Caco-2 (cell line): Measurements from ENCODE around the gene TBC1D9B. TPM values are rescaled to one million over a fixed set of nuclear protein-coding genes. Genes with fewer than 3 reads are reported as not detected.
A peak's percentile ranks its signal among the peaks of the same experiment; 100 is the strongest.

Experiments used
- BruUV-seq: library from RNA; stranded (reverse); fragments of 400-500 nt; replicated peaks from 2 replicates; lab custom pipeline; 2021; lab: Mats Ljungman, UMichigan
- CTCF ChIA-PET: fragments of 300-600 bp; sonication (Branson Sonifier 250); formaldehyde crosslinking; loops from one replicate; lab custom pipeline; 2022; ENCODE audit warnings: antibody characterized with exemption; lab: Charles Lee
- POLR2A ChIA-PET: fragments of 300-600 bp; sonication (Branson Sonifier 250); formaldehyde crosslinking; loops from one replicate; lab custom pipeline; 2022; ENCODE audit warnings: antibody characterized with exemption; lab: Charles Lee
- DNase-seq, 2 experiments: peaks; one replicate each; pipeline versions ENCODE4 v3.0.0 to v3.0.0-alpha.2; 2020 to 2022
- H3K27me3 ChIP-seq: replicated peaks from 2 replicates; pipeline ENCODE4 v1.6.0; 2011; ENCODE audit warnings: low read length; ENCODE audit not compliant: control insufficient read depth, insufficient read depth
- H3K36me3 ChIP-seq: 2 replicates; pipeline ENCODE4 v1.5.1; 2011; ENCODE audit warnings: low read length; ENCODE audit not compliant: control insufficient read depth, insufficient read depth
- H3K4me1 ChIP-seq: fragments of 250-450 bp; sonication (Bioruptor Pico); 2 replicates; pipeline ENCODE4 v1.5.1; 2020; ENCODE audit warnings: mild to moderate bottlenecking
- H3K4me3 ChIP-seq: 2 replicates; pipeline ENCODE4 v1.5.1; 2011; ENCODE audit warnings: low read depth, mild to moderate bottlenecking, control low read depth, low read length
- H3K9me3 ChIP-seq: fragments of 250-450 bp; sonication (Bioruptor Pico); 2 replicates; pipeline ENCODE4 v1.5.1; 2020; ENCODE audit warnings: mild to moderate bottlenecking, moderate library complexity
- H3K27ac Mint-ChIP-seq: one replicate; pipeline ENCODE4 v1.8.0; 2022; ENCODE audit warnings: mixed read lengths; ENCODE audit not compliant: unreplicated experiment
- H3K27me3 Mint-ChIP-seq: one replicate; pipeline ENCODE4 v1.8.0; 2022; ENCODE audit warnings: mixed read lengths; ENCODE audit not compliant: insufficient read depth, unreplicated experiment
- H3K36me3 Mint-ChIP-seq: one replicate; pipeline ENCODE4 v1.8.0; 2022; ENCODE audit warnings: mild to moderate bottlenecking, mixed read lengths; ENCODE audit not compliant: insufficient read depth, unreplicated experiment
- H3K4me1 Mint-ChIP-seq: one replicate; pipeline ENCODE4 v1.8.0; 2022; ENCODE audit warnings: low read depth, mixed read lengths; ENCODE audit not compliant: unreplicated experiment
- H3K4me3 Mint-ChIP-seq: one replicate; pipeline ENCODE4 v1.8.0; 2022; ENCODE audit warnings: mild to moderate bottlenecking, moderate library complexity, mixed read lengths; ENCODE audit not compliant: unreplicated experiment
- H3K9me3 Mint-ChIP-seq: one replicate; pipeline ENCODE4 v1.8.0; 2022; ENCODE audit warnings: mixed read lengths; ENCODE audit not compliant: unreplicated experiment
- CTCF ChIP-seq, 2 experiments: fragments of 200-600 bp in 1 of 2; IDR thresholded peaks; 1 replicate in 1 of 2; 2 replicates in 1 of 2; pipeline versions ENCODE4 v1.5.1 to v1.8.0; 2011 to 2022; ENCODE audit warnings: antibody characterized with exemption in 1 of 2, control low read depth in 1 of 2, inconsistent platforms in 1 of 2, low read depth in 1 of 2, low read length in 1 of 2, mild to moderate bottlenecking in 1 of 2, moderate library complexity in 1 of 2; ENCODE audit not compliant: insufficient read depth in 1 of 2, severe bottlenecking in 1 of 2, unreplicated experiment in 1 of 2
- intact Hi-C: fragments of 100-400 bp; cut with micrococcal nuclease; formaldehyde crosslinking; loops from one replicate; pipeline ENCODE4 v1.10.0; 2022; ENCODE audit not compliant: unreplicated experiment
- total RNA-seq: library from RNA; stranded (reverse); gene quantifications from 2 replicates; pipeline ENCODE4 v1.2.3, GENCODE V29; 2022

The TBC1D9B gene
- total RNA-seq, 1 experiment from 2014 or later: 107 TPM

DNA sequence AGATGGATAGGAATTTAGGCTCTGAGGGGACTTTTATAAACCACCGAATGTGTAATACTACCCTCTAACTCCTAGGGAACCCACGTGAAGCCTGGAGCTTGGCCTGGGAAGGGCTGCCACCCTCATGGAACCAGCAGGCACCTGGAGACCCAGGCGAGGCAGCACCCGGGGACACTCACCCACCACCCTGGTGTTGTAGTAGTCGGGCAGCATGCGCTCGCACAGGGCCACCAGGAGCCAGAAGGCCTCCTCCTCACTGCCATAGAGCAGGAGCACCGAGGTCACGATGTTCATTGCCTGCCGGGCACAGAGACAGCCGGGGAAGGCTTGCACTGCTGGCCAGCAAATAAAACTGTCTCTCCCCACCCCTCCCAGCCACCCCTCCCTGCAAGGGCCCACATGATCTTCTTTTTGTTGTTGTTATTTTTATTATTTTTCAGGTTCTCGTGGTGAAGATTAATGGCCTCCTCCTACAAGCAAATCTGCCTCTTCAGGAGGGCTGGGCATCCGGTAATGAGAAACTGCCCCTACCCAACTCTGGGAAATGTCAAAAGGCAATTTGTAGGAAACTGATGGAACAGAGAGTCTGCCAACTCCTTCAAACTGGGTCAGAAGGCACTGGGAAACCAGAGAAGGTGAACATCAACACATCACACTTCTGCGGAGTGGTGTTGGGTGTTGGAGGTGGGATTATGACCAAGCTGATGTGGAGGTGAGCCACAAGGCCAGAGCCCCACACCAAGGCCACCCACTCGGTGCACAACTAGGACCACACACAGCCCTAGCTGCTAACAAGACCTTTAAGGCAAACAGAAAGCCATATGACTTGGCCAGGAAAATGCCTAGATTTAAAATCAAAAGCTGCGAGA, 31.7 kb downstream of the TBC1D9B start:
- no peak overlapping the region for H3K4me3 ChIP-seq
- peaks cover 2% of the 10 kb centered on the region for H3K36me3 ChIP-seq
- H3K27me3 ChIP-seq: no peaks in the 10 kb centered on the region
- POLR2A ChIA-PET: no interaction called here
- intact Hi-C loops: no loop called here
- CTCF ChIA-PET: no interaction called here
- BruUV-seq: TSS peak; percentile 17
- no peaks in the 10 kb centered on the region for H3K4me1 Mint-ChIP-seq
- no peaks in the 10 kb centered on the region for H3K9me3 Mint-ChIP-seq
- no peak for TF ChIP-seq CTCF (IDR thresholded peaks at IDR 0.05; ENCODE audit: insufficient read depth in 1 of 2, low read depth in 1 of 2, low read length in 1 of 2, severe bottlenecking in 1 of 2, unreplicated experiment in 1 of 2)
- no peak overlapping the region for H3K4me3 Mint-ChIP-seq
- no peak overlapping the region for H3K27ac Mint-ChIP-seq
- H3K36me3 Mint-ChIP-seq: peaks cover 41% of the 10 kb centered on the region
- no peaks in the 10 kb centered on the region for H3K9me3 ChIP-seq
- H3K4me1 ChIP-seq: no peaks in the 10 kb centered on the region
- no peaks in the 10 kb centered on the region for H3K27me3 Mint-ChIP-seq
- DNase-seq: no peak

- ChIA-PET CTCF (no interaction called here), POLR2A (no interaction called here)
- intact Hi-C loops: no loop called here
- H3K4me1 ChIP-seq: no peaks in the 10 kb centered on the region
- Mint-ChIP-seq H3K36me3 (peaks cover 43% of the 10 kb centered on the region), H3K9me3 (no peaks in the 10 kb centered on the region), H3K4me3 (no peak overlapping the region), H3K4me1 (no peaks in the 10 kb centered on the region), H3K27me3 (no peaks in the 10 kb centered on the region), H3K27ac (no peak overlapping the region)
- H3K9me3 ChIP-seq: no peaks in the 10 kb centered on the region
- peaks cover 2% of the 10 kb centered on the region for H3K36me3 ChIP-seq
- no peaks in the 10 kb centered on the region for H3K27me3 ChIP-seq
- no peak overlapping the region for H3K4me3 ChIP-seq
- DNase-seq: no peak
- no TSS peak for BruUV-seq
- no peak for TF ChIP-seq CTCF (IDR thresholded peaks at IDR 0.05; ENCODE audit: insufficient read depth in 1 of 2, low read depth in 1 of 2, low read length in 1 of 2, severe bottlenecking in 1 of 2, unreplicated experiment in 1 of 2)
These were observed 33.0 kb downstream of the TBC1D9B start for GRCh38 chr5:179874536-179875292.

- no peak for TF ChIP-seq CTCF (IDR thresholded peaks at IDR 0.05; ENCODE audit: insufficient read depth in 1 of 2, low read depth in 1 of 2, low read length in 1 of 2, severe bottlenecking in 1 of 2, unreplicated experiment in 1 of 2)
- CTCF ChIA-PET: interaction anchor here (0.7 kb wide), 1 partner anchor 10 kb away, joined by 4 read pairs; no protein-coding TSS in a partner anchor
- H3K36me3 Mint-ChIP-seq: peaks cover 37% of the 10 kb centered on the region
- H3K4me3 Mint-ChIP-seq: no peak overlapping the region
- no peak overlapping the region for H3K27ac Mint-ChIP-seq
- Histone ChIP-seq H3K36me3 (peaks cover 2% of the 10 kb centered on the region), H3K27me3 (no peaks in the 10 kb centered on the region), H3K4me1 (no peaks in the 10 kb centered on the region), H3K9me3 (no peaks in the 10 kb centered on the region), H3K4me3 (no peak overlapping the region)
- intact Hi-C loops: no loop called here
- H3K9me3 Mint-ChIP-seq: no peaks in the 10 kb centered on the region
- no TSS peak for BruUV-seq
- POLR2A ChIA-PET: no interaction called here
- H3K27me3 Mint-ChIP-seq: no peaks in the 10 kb centered on the region
- no peaks in the 10 kb centered on the region for H3K4me1 Mint-ChIP-seq
- DNase-seq: no peak
These were observed 33.6 kb downstream of the TBC1D9B start for GRCh38 chr5:179874136-179874535.
